OCI-LY3 (cell line): ENCODE data around the gene ESPNL.

Experiments
- H2AFZ ChIP-seq: fragments of 200-600, 300-600 bp; shearing (Covaris generic); 2 replicates; pipeline ENCODE4 v1.6.0; 2014; ENCODE audit warnings: antibody characterized with exemption, low read depth, low read length
- H3K27ac ChIP-seq: fragments of 200-600, 300-600 bp; sonication (generic); 2 replicates; pipeline ENCODE4 v1.5.1; 2014; ENCODE audit warnings: mild to moderate bottlenecking, low read length, moderate library complexity, mixed read lengths
- H3K27me3 ChIP-seq: fragments of 200-600, 300-600 bp; sonication (generic); 2 replicates; pipeline ENCODE4 v1.6.1; 2014; ENCODE audit warnings: low read depth, low read length, mixed read lengths
- H3K36me3 ChIP-seq: fragments of 200-600, 300-600 bp; sonication (generic); replicated peaks from 2 replicates; pipeline ENCODE3; 2014; ENCODE audit warnings: low read depth, low read length, mixed read lengths
- H3K4me1 ChIP-seq: fragments of 300-600, 200-600 bp; sonication (generic); 2 replicates; pipeline ENCODE4 v1.6.1; 2014; ENCODE audit warnings: low read length, mixed read lengths
- H3K4me2 ChIP-seq: fragments of 200-600, 300-600 bp; sonication (generic); 2 replicates; pipeline ENCODE4 v1.6.1; 2014; ENCODE audit warnings: low read length, mixed read lengths
- H3K4me3 ChIP-seq: fragments of 300-600, 200-600 bp; sonication (generic); 2 replicates; pipeline ENCODE4 v1.5.1; 2014; ENCODE audit warnings: antibody characterized with exemption, mild to moderate bottlenecking, low read length, moderate library complexity
- H3K79me2 ChIP-seq: fragments of 300-600, 200-600 bp; shearing (Covaris generic); 2 replicates; pipeline ENCODE4 v1.6.1; 2014; ENCODE audit warnings: mild to moderate bottlenecking, low read length, mixed read lengths
- H3K9ac ChIP-seq: fragments of 300-600, 200-600 bp; shearing (Covaris generic); 2 replicates; pipeline ENCODE4 v1.6.0; 2014; ENCODE audit warnings: mild to moderate bottlenecking, low read length, moderate library complexity
- H3K9me3 ChIP-seq: fragments of 200-600, 300-600 bp; shearing (Covaris generic); 2 replicates; pipeline ENCODE4 v1.6.1; 2014; ENCODE audit warnings: low read length, mixed read lengths; ENCODE audit not compliant: insufficient read depth
- H4K20me1 ChIP-seq: fragments of 200-600, 300-600 bp; sonication (generic); 2 replicates; pipeline ENCODE4 v1.6.1; 2016; ENCODE audit warnings: low read length, mixed read lengths; ENCODE audit not compliant: insufficient read depth
- CTCF ChIP-seq: fragments of 200-600, 300-600 bp; sonication (generic); IDR thresholded peaks from 2 replicates; pipeline ENCODE4 v1.5.1; 2014; ENCODE audit warnings: antibody characterized with exemption, low read length, low read depth
- EZH2phosphoT487 ChIP-seq: fragments of 200-600 bp; shearing (Covaris generic); IDR thresholded peaks from 2 replicates; pipeline ENCODE4 v1.6.1; 2018; ENCODE audit warnings: antibody characterized with exemption, mixed run types, low read depth

ESPNL gene

GRCh38 chr2:238140040-238140439, 39.9 kb downstream of the ESPNL start:
- no peak overlapping the region for H3K4me3 ChIP-seq
- no peak overlapping the region for H3K27ac ChIP-seq
- no peaks in the 10 kb centered on the region for H3K36me3 ChIP-seq
- H3K79me2 ChIP-seq, result no peaks in the 10 kb centered on the region
- no peaks in the 10 kb centered on the region for H3K27me3 ChIP-seq
- no peaks in the 10 kb centered on the region for H4K20me1 ChIP-seq
- no peak overlapping the region for H2AFZ ChIP-seq
- no peak overlapping the region for H3K9ac ChIP-seq
- H3K4me2 ChIP-seq, result no peak overlapping the region
- no peak for TF ChIP-seq EZH2phosphoT487
- no peak for TF ChIP-seq CTCF
- H3K4me1 ChIP-seq, result peaks cover 6% of the 10 kb centered on the region
- H3K9me3 ChIP-seq, result no peaks in the 10 kb centered on the region

- Histone ChIP-seq H3K4me1 (peaks cover 6% of the 10 kb centered on the region), H4K20me1 (no peaks in the 10 kb centered on the region), H3K4me2 (no peak overlapping the region), H3K79me2 (no peaks in the 10 kb centered on the region), H3K27me3 (no peaks in the 10 kb centered on the region), H3K9me3 (no peaks in the 10 kb centered on the region), H3K27ac (no peak overlapping the region), H3K36me3 (no peaks in the 10 kb centered on the region), H3K4me3 (no peak overlapping the region), H3K9ac (no peak overlapping the region), H2AFZ (no peak overlapping the region)
- TF ChIP-seq EZH2phosphoT487 (no peak), CTCF (no peak)
Measured at GRCh38 chr2:238140721-238141540, 40.8 kb downstream of the ESPNL start.

DNA sequence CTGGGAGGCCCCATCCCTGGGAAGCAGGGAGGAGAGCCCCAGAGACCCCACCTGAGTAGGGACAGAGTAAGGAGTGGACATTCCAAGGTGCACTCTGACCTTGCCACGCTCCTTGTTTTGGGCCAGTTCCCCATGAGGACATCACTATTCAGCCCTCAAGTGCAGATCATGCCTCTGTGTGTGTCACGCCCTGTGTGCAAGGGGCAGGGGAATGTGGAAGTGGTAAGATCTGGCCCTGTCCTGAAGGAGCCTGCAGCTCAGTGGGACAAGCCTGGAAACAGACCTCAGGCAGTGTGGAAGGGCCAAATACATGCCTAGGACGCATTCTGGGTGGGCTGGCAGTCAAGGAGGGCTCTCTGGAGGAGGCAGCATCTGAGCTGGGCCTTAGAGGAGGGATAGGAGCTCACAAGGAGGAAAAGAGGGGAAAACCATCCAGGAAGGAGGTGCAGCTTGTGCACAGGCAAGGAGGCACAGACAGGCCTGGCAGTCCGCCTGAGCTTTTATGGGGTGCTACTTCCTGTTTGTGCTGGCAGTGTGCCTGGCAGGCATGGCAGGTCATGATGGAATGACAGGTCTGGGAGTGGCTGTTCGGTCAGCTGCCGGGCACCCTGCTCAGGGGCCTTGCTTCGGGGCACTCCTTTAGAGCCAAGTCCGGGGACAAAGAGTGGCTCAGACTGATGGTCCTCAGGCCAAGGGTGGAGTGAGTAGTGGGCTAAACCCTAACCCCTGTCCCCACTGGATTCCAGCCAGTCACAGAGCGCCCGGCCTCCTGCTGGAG, 41.6 kb downstream of the ESPNL start:
- Histone ChIP-seq H3K9me3 (no peaks in the 10 kb centered on the region), H3K36me3 (no peaks in the 10 kb centered on the region), H3K79me2 (no peaks in the 10 kb centered on the region), H3K4me2 (no peak overlapping the region), H4K20me1 (no peaks in the 10 kb centered on the region), H3K27me3 (no peaks in the 10 kb centered on the region), H3K9ac (no peak overlapping the region), H3K27ac (no peak overlapping the region), H3K4me3 (no peak overlapping the region), H2AFZ (no peak overlapping the region), H3K4me1 (peaks cover 6% of the 10 kb centered on the region)
- TF ChIP-seq EZH2phosphoT487 (no peak), CTCF (no peak)

DNA sequence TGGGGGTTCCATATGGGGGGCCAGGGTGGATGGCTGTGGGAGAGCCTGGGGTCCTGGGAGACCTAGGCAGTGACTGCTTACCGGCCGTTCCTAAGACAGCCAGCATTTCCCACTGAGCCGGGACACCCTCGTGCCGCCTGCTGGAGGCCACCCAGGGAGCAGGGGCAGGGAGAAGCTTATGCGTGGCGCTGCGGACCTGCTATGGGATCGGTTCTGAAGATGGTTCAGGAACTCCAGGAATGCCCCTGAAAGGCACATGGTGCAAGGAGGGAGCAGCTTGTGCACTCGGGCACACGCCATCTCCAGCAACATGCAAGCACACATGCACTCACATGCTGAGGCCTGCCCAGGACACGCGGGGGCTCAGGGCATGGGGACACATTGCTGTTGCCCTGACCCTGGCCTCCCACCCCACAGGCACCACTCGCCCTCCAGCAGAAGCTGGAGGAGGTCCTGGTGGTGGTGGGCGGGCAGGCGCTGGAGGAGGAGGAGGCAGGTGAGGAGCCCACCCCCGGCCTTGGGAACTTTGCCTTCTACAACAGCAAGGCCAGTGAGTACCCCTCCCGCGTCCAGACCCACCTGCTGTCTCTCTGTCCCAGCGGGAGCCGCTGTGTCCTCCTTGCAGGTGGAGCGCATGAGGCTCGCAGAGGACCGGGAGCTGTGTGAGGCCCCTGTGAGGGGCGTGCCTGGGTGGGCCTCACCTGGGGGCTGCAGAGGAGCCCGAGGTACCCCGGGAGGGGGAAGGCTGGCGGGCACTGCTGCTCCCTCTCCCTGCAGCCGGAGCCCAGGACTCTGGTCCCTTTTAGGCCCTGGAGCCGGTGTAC, 42.5 kb downstream of the ESPNL start:
- Histone ChIP-seq H2AFZ (no peak overlapping the region), H3K4me1 (peaks cover 6% of the 10 kb centered on the region), H3K79me2 (no peaks in the 10 kb centered on the region), H3K36me3 (no peaks in the 10 kb centered on the region), H3K4me3 (no peak overlapping the region), H3K4me2 (no peak overlapping the region), H3K9me3 (no peaks in the 10 kb centered on the region), H3K27ac (no peak overlapping the region), H4K20me1 (no peaks in the 10 kb centered on the region), H3K9ac (no peak overlapping the region), H3K27me3 (no peaks in the 10 kb centered on the region)
- TF ChIP-seq CTCF (no peak), EZH2phosphoT487 (no peak)
